Stomach (tissue), 4 donors: Measurements from ENCODE around the gene CARMIL1.

Source experiments
- CTCF ChIP-seq, 7 experiments: fragments of 450-650 bp in 4 of 7; fragments of 200-600 bp in 3 of 7; sonication (generic) in 3 of 7; IDR thresholded peaks; one replicate each; pipeline ENCODE4 v1.5.1; 2016 to 2019; ENCODE audit warnings: antibody characterized with exemption in 7 of 7, control low read depth in 2 of 7, mild to moderate bottlenecking in 1 of 7
- EP300 ChIP-seq: sonication (generic); formaldehyde crosslinking; IDR thresholded peaks from one replicate; pipeline ENCODE4 v1.6.1; 2017; ENCODE audit warnings: antibody characterized with exemption
- POLR2AphosphoS5 ChIP-seq, 3 donors: sonication (generic); formaldehyde crosslinking; IDR thresholded peaks; one replicate each; pipeline ENCODE4 v1.6.1; 2016; ENCODE audit warnings: antibody characterized with exemption in 3 of 3

- TF ChIP-seq CTCF (IDR thresholded peaks at IDR 0.05) (no peak), EP300 (no peak), POLR2AphosphoS5 (IDR thresholded peaks at IDR 0.05) (no peak)
Measured at GRCh38 chr6:25286891-25287290, 7.7 kb downstream of the CARMIL1 start.
